GM23248 (cell line): ENCODE results near the gene DTNA. TPM values are rescaled to one million over a fixed set of nuclear protein-coding genes. Genes with fewer than 3 reads are reported as not detected.
"Not testable (repeated sequence)": the region's sequence is repeated elsewhere in the genome, so short reads cannot be mapped to it uniquely, and the experiment has no call there.

Experiments
- DNase-seq: peaks from one replicate; pipeline ENCODE4 v3.0.0-alpha.2; 2015
- H2AFZ ChIP-seq: fragments of 200-600 bp; sonication (generic); 2 replicates; pipeline ENCODE4 v1.6.1; 2016; ENCODE audit warnings: antibody characterized with exemption
- H3F3A ChIP-seq: fragments of 200-600 bp; sonication (generic); 2 replicates; pipeline ENCODE4 v1.6.1; 2016; ENCODE audit warnings: mild to moderate bottlenecking, antibody characterized with exemption, mixed run types; ENCODE audit not compliant: insufficient read depth
- H3K27ac ChIP-seq: fragments of 200-600 bp; sonication (generic); 2 replicates; pipeline ENCODE4 v1.5.1; 2016; ENCODE audit warnings: mild to moderate bottlenecking
- H3K27me3 ChIP-seq: fragments of 200-600 bp; sonication (generic); replicated peaks from 2 replicates; pipeline ENCODE4 v1.6.1; 2016; ENCODE audit warnings: mild to moderate bottlenecking; ENCODE audit not compliant: insufficient read depth
- H3K36me3 ChIP-seq: fragments of 200-600 bp; sonication (generic); 2 replicates; pipeline ENCODE4 v1.6.1; 2016; ENCODE audit warnings: low read depth, mild to moderate bottlenecking
- H3K4me1 ChIP-seq: fragments of 200-600 bp; sonication (generic); 2 replicates; pipeline ENCODE4 v1.6.1; 2016; ENCODE audit warnings: mild to moderate bottlenecking; ENCODE audit not compliant: insufficient read depth
- H3K4me2 ChIP-seq: fragments of 200-600 bp; sonication (generic); one replicate; pipeline ENCODE4 v1.6.1; 2016; ENCODE audit warnings: mild to moderate bottlenecking; ENCODE audit not compliant: unreplicated experiment
- H3K4me3 ChIP-seq: fragments of 200-600 bp; sonication (generic); 2 replicates; pipeline ENCODE4 v1.5.1; 2016; ENCODE audit warnings: mild to moderate bottlenecking
- H3K79me2 ChIP-seq: fragments of 200-600 bp; sonication (generic); 2 replicates; pipeline ENCODE4 v1.6.1; 2016; ENCODE audit warnings: mild to moderate bottlenecking; ENCODE audit not compliant: insufficient read depth
- H3K9ac ChIP-seq: fragments of 200-600 bp; sonication (generic); 2 replicates; pipeline ENCODE4 v1.6.1; 2016; ENCODE audit warnings: mild to moderate bottlenecking
- H3K9me2 ChIP-seq: fragments of 200-600 bp; sonication (generic); 2 replicates; pipeline ENCODE4 v1.6.1; 2016; ENCODE audit warnings: mixed run types, mild to moderate bottlenecking, moderate library complexity; ENCODE audit not compliant: insufficient read depth
- H3K9me3 ChIP-seq: fragments of 200-600 bp; sonication (generic); one replicate; pipeline ENCODE4 v1.6.1; 2017; ENCODE audit warnings: low read depth
- H4K20me1 ChIP-seq: fragments of 200-600 bp; sonication (generic); 2 replicates; pipeline ENCODE4 v1.6.0; 2016; ENCODE audit not compliant: insufficient read depth
- EZH2 ChIP-seq: fragments of 200-600 bp; sonication (generic); IDR thresholded peaks from 2 replicates; pipeline ENCODE4 v1.6.1; 2018; ENCODE audit warnings: antibody characterized with exemption, mild to moderate bottlenecking; ENCODE audit not compliant: insufficient read depth, poor library complexity, severe bottlenecking
- EZH2phosphoT487 ChIP-seq: fragments of 200-600 bp; sonication (generic); IDR thresholded peaks from 2 replicates; pipeline ENCODE4 v1.6.1; 2018; ENCODE audit warnings: antibody characterized with exemption, moderate library complexity, mild to moderate bottlenecking, low read depth; ENCODE audit not compliant: insufficient read depth
- WGBS, 2 experiments: methylation state at CpG; one replicate each; pipeline ENCODE4 v1.1.6; 2015 to 2017; ENCODE audit warnings: low lambda C conversion rate in 2 of 2, low coverage in 1 of 2; ENCODE audit errors: missing lambda C conversion rate in 2 of 2; 5-methylcytosine and 5-hydroxymethylcytosine counted together
- in situ Hi-C: fragments of 300-500 bp; cut with MboI; formaldehyde crosslinking; loops from 2 replicates; pipeline ENCODE4 v1.15.0; 2020
- polyA plus RNA-seq: library from polyadenylated mRNA; unstranded; fragments of >200 nt; fragmentation: Nextera tagmentation; extraction: Ambion mirVana; gene quantifications from 2 replicates; pipeline ENCODE4 v1.2.1, GENCODE V29; 2016
- total RNA-seq: library from RNA; depleted of rRNA; stranded (reverse); fragments of >200 nt; shearing (Covaris generic); gene quantifications from 2 replicates; pipeline ENCODE4 v1.2.3, GENCODE V29; 2014

DTNA gene
- total and polyA plus RNA-seq, 2 experiments from 2014 or later = 4.2 to 5.5 TPM

- Histone ChIP-seq H3K4me3 (no peak overlapping the region), H3F3A (no peaks in the 10 kb centered on the region), H3K4me2 (no peak overlapping the region), H2AFZ (no peak overlapping the region), H3K79me2 (no peaks in the 10 kb centered on the region), H3K9me3 (no peaks in the 10 kb centered on the region), H3K4me1 (no peaks in the 10 kb centered on the region), H3K27ac (no peak overlapping the region), H3K27me3 (no peaks in the 10 kb centered on the region), H4K20me1 (no peaks in the 10 kb centered on the region), H3K9ac (no peak overlapping the region), H3K36me3 (no peaks in the 10 kb centered on the region), H3K9me2 (no peaks in the 10 kb centered on the region)
- in situ Hi-C loops = no loop called here
- TF ChIP-seq EZH2phosphoT487 = no peak
- no peak for TF ChIP-seq EZH2
- DNase-seq = no peak
Observed at GRCh38 chr18:34893239-34893638, 183.1 kb downstream of the DTNA start.

GRCh38 chr18:34901299-34901698 is 191.2 kb downstream of the DTNA start:
- in situ Hi-C loops = no loop called here
- Histone ChIP-seq H3F3A (no peaks in the 10 kb centered on the region), H3K9me2 (no peaks in the 10 kb centered on the region), H3K4me3 (no peak overlapping the region), H3K4me2 (no peak overlapping the region), H3K79me2 (no peaks in the 10 kb centered on the region), H3K9ac (no peak overlapping the region), H3K9me3 (no peaks in the 10 kb centered on the region), H2AFZ (no peak overlapping the region), H3K36me3 (no peaks in the 10 kb centered on the region), H4K20me1 (no peaks in the 10 kb centered on the region), H3K4me1 (no peaks in the 10 kb centered on the region), H3K27ac (no peak overlapping the region), H3K27me3 (no peaks in the 10 kb centered on the region)
- no peak for TF ChIP-seq EZH2
- TF ChIP-seq EZH2phosphoT487 = no peak
- DNase-seq = peak; percentile 24

DNA sequence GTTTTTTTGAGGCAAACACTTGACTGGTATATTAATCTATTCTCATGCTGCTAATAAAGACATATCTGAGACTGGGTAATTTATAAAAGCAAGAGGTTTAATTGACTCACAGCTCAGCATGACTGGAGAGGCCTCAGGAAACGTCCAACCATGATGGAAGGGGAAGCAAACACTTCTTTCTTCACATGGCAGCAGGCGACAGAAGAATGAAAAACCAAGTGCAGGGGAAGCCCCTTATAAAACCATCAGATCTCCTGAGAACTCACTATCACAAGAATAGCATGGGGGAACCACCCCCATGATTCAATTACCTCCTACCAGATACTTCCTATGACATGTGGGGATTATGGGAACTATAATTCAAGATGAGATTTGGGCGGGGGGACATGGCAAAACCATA is 194.9 kb downstream of the DTNA start:
- Histone ChIP-seq H3K27ac (no peak overlapping the region), H2AFZ (no peak overlapping the region), H3K27me3 (no peaks in the 10 kb centered on the region), H3K9me3 (no peaks in the 10 kb centered on the region), H3F3A (no peaks in the 10 kb centered on the region), H3K4me3 (no peak overlapping the region), H3K9me2 (no peaks in the 10 kb centered on the region), H3K4me2 (no peak overlapping the region), H3K4me1 (0 out of 2 replicates have a peak, but pooled peaks cover 2% of the 10 kb centered on the region), H4K20me1 (no peaks in the 10 kb centered on the region), H3K36me3 (no peaks in the 10 kb centered on the region), H3K79me2 (no peaks in the 10 kb centered on the region), H3K9ac (no peak overlapping the region)
- TF ChIP-seq EZH2 = no peak
- TF ChIP-seq EZH2phosphoT487 = no peak
- DNase-seq = no peak
- WGBS, 2 experiments = 44 to 49% methylated on average over 3 of the region's 3 CpGs
- in situ Hi-C loops = no loop called here

GRCh38 chr18:34906985-34907384 is 196.9 kb downstream of the DTNA start:
- H4K20me1 ChIP-seq, H3K79me2 ChIP-seq, H3K9me2 ChIP-seq, H3K27me3 ChIP-seq, H3K9me3 ChIP-seq, H3K4me3 ChIP-seq, DNase-seq, H3F3A ChIP-seq, H3K36me3 ChIP-seq, H3K9ac ChIP-seq, H3K4me2 ChIP-seq, H2AFZ ChIP-seq, H3K27ac ChIP-seq, in situ Hi-C loops: not testable (repeated sequence)
- 7 to 13% methylated on average over 1 of the region's 1 CpG for WGBS, 2 experiments
- peaks cover 14% of the 10 kb centered on the region for H3K4me1 ChIP-seq

DNA sequence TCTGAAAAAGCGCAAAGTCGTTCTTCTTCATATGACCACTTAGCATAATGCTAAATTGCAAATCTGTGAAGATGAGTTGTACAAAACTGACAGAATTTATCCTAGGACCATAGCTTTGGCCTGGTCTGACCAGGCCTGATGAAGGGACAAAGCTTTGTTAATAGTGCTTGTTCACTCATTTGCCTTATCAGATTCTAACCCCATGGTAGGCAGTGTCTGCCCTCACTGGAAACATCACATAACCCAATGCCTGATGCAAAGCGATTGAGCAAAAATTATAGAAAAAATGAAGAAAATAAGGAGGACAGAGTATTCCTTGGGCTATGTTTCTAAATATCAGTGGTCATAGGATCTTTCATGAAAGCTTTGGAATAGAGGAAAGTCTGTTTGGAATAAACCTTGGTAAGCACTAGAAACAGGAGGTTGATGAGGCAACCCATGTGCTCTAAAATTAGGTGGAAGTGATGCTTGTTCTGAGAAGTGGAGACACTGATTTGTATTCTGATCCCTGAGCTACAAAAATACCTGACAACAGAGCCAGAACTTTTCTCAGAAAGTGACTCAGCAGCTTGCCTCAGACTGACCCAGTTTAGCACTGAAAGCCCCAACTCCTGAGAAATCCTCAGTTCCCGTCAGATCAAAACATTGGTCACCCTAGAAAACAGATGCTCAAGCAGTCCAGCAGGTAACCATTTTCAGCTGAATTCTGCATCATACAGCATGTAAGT is 199.7 kb downstream of the DTNA start:
- no peak overlapping the region for H3K4me3 ChIP-seq
- H3F3A ChIP-seq = no peaks in the 10 kb centered on the region
- no peaks in the 10 kb centered on the region for H4K20me1 ChIP-seq
- no peaks in the 10 kb centered on the region for H3K27me3 ChIP-seq
- no peak overlapping the region for H2AFZ ChIP-seq
- in situ Hi-C loops = no loop called here
- no peaks in the 10 kb centered on the region for H3K36me3 ChIP-seq
- no peak overlapping the region for H3K4me2 ChIP-seq
- no peak overlapping the region for H3K27ac ChIP-seq
- no peaks in the 10 kb centered on the region for H3K9me2 ChIP-seq
- H3K9ac ChIP-seq = no peak overlapping the region
- 58 to 63% methylated on average over 4 of the region's 4 CpGs for WGBS, 2 experiments
- peak; percentile 61 for DNase-seq
- no peaks in the 10 kb centered on the region for H3K79me2 ChIP-seq
- no peak for TF ChIP-seq EZH2phosphoT487
- no peak for TF ChIP-seq EZH2
- H3K4me1 ChIP-seq = peaks cover 20% of the 10 kb centered on the region
- H3K9me3 ChIP-seq = no peaks in the 10 kb centered on the region
